Stimulated activated CD8-positive, alpha-beta memory T cell treated with anti-CD3 and anti-CD28 coated beads, Interleukin-4, amount 100 ng/mL, for 24 hours (primary cell): ENCODE data around the gene KCNH2.
A peak's percentile ranks its signal among the peaks of the same experiment; 100 is the strongest.
"Not testable (repeated sequence)": the region's sequence is repeated elsewhere in the genome, so short reads cannot be mapped to it uniquely, and the experiment has no call there.

ENCODE experiments used
- DNase-seq: peaks from one replicate; pipeline ENCODE4 v3.0.0-alpha.2; 2020; ENCODE audit warnings: low read depth

Gene KCNH2

DNA sequence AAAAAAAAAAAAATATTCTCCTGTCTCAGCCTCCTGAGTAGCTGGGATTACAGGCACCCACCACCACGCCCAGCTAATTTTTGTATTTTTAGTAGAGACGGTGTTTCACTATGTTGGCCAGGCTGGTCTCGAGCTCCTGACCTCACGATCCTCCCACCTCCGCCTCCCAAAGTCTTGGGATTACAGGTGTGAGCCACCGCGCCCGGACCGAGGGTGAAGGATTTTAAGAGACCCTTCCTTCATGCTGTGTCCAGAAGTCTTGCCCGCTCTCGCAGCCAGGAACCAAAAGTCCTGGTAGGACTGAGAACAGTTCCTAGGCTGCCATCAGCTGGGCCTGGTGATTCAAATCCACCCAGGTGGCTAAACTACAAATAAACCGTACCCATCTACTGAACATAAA is 33.5 kb upstream of the KCNH2 start:
- DNase-seq, result not testable (repeated sequence)

DNA sequence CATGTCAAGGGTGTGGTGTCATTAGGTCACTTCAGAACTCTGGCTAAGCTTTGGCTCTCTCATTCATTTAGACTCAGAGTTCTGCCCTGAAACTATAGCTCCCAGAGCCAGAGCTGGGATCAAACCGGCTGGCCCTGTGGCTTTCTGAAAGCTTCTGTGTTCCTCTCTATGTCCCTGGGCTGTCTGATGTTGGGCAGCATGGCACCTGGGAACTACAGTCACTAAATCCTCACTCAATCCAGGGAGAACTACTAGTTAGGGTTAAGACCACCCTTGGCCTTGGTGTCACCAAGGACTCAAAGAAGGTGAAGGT is 32.9 kb upstream of the KCNH2 start:
- no peak for DNase-seq

GRCh38 chr7:151010307-151011096 is 32.4 kb upstream of the KCNH2 start:
- no peak for DNase-seq

GRCh38 chr7:151010037-151010306 is 31.9 kb upstream of the KCNH2 start:
- DNase-seq, result no peak

DNA sequence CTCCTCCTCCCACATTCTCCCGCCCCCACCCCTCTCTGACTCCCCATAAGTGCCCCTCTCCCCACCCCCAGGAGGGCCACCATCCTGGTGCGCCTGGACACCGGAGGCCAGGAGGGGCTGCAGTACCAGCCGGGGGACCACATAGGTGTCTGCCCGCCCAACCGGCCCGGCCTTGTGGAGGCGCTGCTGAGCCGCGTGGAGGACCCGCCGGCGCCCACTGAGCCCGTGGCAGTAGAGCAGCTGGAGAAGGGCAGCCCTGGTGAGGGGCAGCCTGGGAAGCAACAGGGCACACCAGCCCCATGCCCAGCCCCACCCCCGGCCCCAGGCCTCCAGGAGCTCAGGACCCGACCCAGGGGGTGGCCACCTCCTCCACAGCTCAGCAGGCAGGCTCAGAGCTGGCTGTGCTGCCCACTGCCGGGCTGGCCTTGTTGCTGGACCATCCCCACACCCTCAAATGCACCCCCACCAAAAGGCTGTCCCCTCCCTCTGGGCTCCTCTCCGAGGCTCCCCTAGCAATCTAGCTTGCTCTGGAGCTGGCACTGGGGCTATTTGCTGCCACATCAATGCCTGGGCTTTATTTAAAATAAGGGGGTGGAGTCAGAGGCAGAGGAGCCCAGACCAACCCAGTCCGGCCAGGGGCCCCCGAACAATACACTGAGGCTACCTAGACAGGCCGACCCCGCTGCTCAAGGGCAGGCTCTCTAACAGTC is 31.4 kb upstream of the KCNH2 start:
- DNase-seq, result no peak

GRCh38 chr7:151008511-151009323 is 30.6 kb upstream of the KCNH2 start:
- peak; percentile 75 for DNase-seq

DNA sequence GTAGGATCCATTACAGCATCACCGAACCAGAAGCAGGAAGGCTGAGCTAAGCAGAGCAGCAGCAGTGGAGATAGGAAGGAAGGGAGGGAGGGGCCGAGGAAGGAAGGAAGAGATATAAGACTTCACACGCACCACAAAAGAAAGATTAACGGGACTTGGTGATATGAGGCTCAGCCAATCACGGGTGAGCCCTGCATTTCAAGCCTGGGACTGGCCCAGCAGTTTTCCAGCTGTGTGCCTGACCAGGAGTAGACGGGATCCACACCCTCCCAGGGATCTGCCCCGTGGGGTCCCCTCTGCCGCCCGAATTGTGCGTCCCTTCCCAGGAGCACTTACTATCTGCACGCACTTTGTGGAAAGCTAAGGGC is 30.0 kb upstream of the KCNH2 start:
- no peak for DNase-seq

GRCh38 chr7:151007469-151007898 is 29.4 kb upstream of the KCNH2 start:
- DNase-seq, result no peak

DNA sequence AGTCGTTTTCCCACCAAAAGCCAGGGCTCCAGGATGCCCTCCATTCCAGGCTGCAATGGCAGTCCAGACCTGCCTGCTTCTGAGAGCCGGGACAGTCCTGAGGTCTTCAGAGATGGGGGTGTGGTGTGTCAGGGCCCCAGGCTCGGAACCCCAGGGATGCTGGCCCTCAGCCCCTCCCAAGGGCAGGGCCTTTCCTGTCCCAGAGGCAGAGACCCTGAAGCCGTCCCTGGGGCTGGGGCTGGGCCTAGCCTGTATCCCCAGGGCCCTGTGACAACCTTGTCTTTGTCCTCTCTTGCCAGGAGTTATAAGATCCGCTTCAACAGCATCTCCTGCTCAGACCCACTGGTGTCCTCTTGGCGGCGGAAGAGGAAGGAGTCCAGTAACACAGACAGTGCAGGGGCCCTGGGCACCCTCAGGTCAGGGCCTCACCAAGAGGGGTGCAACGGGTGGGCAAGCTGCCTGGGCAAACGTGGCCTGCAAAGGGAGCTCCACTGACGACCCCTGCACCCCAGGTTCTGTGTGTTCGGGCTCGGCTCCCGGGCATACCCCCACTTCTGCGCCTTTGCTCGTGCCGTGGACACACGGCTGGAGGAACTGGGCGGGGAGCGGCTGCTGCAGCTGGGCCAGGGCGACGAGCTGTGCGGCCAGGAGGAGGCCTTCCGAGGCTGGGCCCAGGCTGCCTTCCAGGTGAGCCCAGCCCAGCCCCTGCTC is 28.6 kb upstream of the KCNH2 start:
- DNase-seq, result no peak

- DNase-seq, result no peak
Measured at GRCh38 chr7:151005566-151005965, 27.4 kb upstream of the KCNH2 start.

DNA sequence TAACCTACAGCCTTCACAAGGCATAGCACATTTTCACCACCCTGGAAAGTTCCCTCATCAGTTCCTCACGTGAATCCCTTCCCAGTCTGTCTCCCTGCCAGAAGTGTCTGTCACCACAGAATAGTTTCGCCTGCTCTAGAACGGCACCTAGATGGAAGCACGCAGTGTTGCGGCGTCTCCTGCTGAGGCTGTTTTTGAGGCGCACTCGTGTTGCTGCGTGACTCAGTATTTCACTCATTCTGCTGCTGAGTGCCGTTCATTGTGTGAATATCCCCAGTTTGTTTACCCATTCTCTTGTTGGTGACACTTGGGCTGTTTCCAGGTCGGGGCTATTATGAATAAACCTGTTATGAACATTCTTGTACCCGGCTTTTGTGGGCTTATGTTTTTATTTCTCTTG is 25.5 kb upstream of the KCNH2 start:
- no peak for DNase-seq

DNA sequence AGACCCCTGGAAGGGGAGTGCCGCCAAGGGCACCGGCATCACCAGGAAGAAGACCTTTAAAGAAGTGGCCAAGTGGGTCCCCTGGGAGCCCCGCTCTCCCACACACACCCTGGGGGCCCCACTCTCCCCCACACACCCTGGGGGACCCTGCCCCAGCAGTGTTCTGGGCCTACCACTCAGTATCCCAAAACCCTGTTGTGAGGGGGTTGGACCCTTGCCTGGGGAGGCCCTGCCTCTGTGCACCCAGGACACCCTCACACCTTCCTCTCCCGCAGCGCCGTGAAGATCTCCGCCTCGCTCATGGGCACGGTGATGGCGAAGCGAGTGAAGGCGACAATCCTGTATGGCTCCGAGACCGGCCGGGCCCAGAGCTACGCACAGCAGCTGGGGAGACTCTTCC is 23.4 kb upstream of the KCNH2 start:
- no peak for DNase-seq

GRCh38 chr7:151000897-151001495 is 22.9 kb upstream of the KCNH2 start:
- no peak for DNase-seq

DNA sequence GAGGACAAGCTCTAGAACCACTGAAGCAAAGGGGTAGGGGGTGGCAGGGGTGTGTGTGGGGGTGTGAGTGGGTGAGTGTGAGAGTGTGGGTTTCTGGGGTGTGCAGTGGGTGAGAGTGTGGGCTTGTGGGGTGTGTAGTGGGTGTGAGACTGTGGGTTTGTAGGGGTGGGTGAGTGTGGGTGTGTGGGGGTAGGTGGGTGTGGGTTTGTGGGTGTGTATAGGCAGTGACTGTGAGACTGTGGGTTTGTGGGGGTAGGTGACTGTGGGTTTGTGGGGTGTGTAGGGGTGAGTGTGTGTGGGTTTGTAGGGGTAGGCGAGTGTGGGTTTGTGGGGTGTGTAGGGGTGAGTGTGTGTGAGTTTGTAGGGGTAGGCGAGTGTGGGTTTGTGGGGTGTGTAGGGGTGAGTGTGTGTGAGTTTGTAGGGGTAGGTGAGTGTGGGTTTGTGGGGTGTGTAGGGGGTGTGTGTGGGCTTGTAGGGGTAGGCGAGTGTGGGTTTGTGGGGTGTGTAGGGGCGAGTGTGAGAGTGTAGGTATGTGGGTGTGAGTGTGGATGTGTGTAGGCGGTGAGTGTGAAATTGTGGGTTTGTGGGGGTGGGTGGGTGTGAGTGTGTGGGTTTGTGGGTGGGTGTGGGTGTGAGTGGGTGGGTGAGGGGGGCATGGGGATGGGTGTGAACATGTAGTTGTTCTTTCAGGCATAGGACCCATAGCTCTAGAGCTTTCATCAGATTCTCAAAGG is 21.5 kb upstream of the KCNH2 start:
- DNase-seq, result no peak

- no peak for DNase-seq
Measured at GRCh38 chr7:150999001-150999400, 20.9 kb upstream of the KCNH2 start.

DNA sequence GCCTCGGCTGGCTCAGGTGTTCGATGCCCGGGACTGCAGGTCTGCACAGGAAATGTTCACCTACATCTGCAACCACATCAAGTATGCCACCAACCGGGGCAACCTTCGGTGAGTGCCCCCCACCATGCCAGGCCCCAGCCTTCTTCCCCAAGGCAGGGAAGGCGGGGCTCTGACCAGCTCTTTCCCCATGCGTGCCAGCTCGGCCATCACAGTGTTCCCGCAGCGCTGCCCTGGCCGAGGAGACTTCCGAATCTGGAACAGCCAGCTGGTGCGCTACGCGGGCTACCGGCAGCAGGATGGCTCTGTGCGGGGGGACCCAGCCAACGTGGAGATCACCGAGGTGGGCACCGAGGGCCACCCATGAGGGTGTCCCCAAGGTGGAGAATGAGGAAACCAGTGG is 20.2 kb upstream of the KCNH2 start:
- DNase-seq, result no peak

- no peak for DNase-seq
Measured at GRCh38 chr7:150997817-150998216, 19.7 kb upstream of the KCNH2 start.

DNA sequence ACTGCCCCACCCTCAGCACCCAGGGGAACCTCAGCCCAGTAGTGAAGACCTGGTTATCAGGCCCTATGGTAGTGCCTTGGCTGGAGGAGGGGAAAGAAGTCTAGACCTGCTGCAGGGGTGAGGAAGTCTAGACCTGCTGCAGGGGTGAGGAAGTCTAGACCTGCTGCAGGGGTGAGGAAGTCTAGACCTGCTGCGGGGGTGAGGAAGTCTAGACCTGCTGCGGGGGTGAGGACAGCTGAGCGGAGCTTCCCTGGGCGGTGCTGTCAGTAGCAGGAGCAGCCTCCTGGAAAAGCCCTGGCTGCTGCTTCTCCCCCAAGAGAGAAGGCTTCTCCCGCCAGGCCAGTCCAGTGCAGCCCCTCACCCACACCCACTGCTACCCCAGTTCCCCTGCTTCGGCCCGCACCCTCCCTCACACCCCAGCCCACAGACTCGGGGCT is 19.0 kb upstream of the KCNH2 start:
- no peak for DNase-seq

DNA sequence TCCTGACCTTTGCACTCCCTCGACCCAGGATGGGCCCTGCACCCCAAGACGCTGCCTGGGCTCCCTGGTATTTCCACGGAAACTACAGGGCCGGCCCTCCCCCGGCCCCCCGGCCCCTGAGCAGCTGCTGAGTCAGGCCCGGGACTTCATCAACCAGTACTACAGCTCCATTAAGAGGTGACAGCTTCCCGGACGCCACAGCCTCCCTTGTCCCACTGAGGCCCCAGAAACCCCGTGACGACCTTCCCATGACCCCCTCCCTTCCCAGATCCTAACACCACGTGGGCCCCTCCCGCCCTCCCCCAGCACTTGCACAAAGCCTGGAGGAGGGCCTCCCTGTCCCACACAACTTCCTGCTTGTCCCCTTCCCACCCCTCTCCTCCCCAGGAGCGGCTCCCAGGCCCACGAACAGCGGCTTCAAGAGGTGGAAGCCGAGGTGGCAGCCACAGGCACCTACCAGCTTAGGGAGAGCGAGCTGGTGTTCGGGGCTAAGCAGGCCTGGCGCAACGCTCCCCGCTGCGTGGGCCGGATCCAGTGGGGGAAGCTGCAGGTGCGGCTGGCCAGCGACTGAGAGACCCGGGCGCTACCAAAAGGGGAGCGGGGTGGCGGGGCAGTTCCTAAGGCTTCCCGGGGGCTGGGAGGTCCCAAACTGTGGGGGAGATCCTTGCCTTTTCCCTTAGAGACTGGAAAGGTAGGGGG is 18.4 kb upstream of the KCNH2 start:
- DNase-seq, result no peak

GRCh38 chr7:150994838-150995510 is 16.9 kb upstream of the KCNH2 start:
- DNase-seq, result no peak
